ENCODE measurements around the gene SAFB2. TPM values are rescaled to one million over a fixed set of nuclear protein-coding genes. Genes with fewer than 3 reads are reported as not detected.

The SAFB2 gene
- total RNA-seq, 4 donors from 2014 or later: 13.7 to 19.8 (median 18.4) TPM

- TF ChIP-seq, protein P1, sequence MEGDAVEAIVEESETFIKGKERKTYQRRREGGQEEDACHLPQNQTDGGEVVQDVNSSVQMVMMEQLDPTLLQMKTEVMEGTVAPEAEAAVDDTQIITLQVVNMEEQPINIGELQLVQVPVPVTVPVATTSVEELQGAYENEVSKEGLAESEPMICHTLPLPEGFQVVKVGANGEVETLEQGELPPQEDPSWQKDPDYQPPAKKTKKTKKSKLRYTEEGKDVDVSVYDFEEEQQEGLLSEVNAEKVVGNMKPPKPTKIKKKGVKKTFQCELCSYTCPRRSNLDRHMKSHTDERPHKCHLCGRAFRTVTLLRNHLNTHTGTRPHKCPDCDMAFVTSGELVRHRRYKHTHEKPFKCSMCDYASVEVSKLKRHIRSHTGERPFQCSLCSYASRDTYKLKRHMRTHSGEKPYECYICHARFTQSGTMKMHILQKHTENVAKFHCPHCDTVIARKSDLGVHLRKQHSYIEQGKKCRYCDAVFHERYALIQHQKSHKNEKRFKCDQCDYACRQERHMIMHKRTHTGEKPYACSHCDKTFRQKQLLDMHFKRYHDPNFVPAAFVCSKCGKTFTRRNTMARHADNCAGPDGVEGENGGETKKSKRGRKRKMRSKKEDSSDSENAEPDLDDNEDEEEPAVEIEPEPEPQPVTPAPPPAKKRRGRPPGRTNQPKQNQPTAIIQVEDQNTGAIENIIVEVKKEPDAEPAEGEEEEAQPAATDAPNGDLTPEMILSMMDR (IDR thresholded peaks at IDR 0.05 in 4 of 5, conservative IDR thresholded peaks at IDR 0.05 in 1 of 5): no peak
- TF ChIP-seq POLR2A (IDR thresholded peaks at IDR 0.05): no peak
- DNase-seq (no peak), ATAC-seq (peak; percentile 12 to 13)
- Histone ChIP-seq H3K27ac (peak overlapping the region; percentile 96 to 98 (median 98)), H3K36me3 (peaks cover 0 to 50% of the 10 kb centered on the region in 2 donors), H3K9me3 (no peaks in the 10 kb centered on the region), H3K27me3 (no peaks in the 10 kb centered on the region), H3K4me1 (peaks cover 59 to 65% of the 10 kb centered on the region in 2 donors), H3K4me3 (peak overlapping the region; percentile 79 to 91 (median 82))
- intact Hi-C loops (cut with DNase I; ENCODE audit: low total_unique reads): loop anchor here (1.0 to 10.0 kb wide), 5 partner anchors 57 to 751 kb away; partner anchors contain the start of genes ALKBH7, CATSPERD, DUS3L and LONP1
- in situ Hi-C loops (cut with MboI; ENCODE audit: low sequenced_read_pairs in 4 of 4): loop anchor here in 2 of 4 donors (10.0 kb wide), 2 partner anchors 51 to 61 kb away; partner anchors contain the start of genes HSD11B1L (in 1 of the 2) and MICOS13 (in 1 of the 2)
These were observed 931 bp upstream of the SAFB2 start for GRCh38 chr19:5623397-5624017.

- peak overlapping the region; percentile 79 to 95 (median 82) for H3K4me3 ChIP-seq
- no peak for TF ChIP-seq POLR2A (IDR thresholded peaks at IDR 0.05)
- TF ChIP-seq, protein P1 (IDR thresholded peaks at IDR 0.05 in 4 of 5, conservative IDR thresholded peaks at IDR 0.05 in 1 of 5): no peak
- peaks cover 60 to 63% of the 10 kb centered on the region in 2 donors for H3K4me1 ChIP-seq
- no peaks in the 10 kb centered on the region for H3K9me3 ChIP-seq
- H3K27ac ChIP-seq: peak overlapping the region; percentile 96 to 98 (median 98)
- H3K27me3 ChIP-seq: no peaks in the 10 kb centered on the region
- intact Hi-C loops (cut with DNase I; ENCODE audit: low total_unique reads) (loop anchor here (2.0 to 10.0 kb wide), 4 partner anchors 99 to 753 kb away; partner anchors contain the start of genes ALKBH7, CATSPERD, DUS3L and LONP1), in situ Hi-C loops (cut with MboI; ENCODE audit: low sequenced_read_pairs in 4 of 4) (loop anchor here in 2 of 4 donors (10.0 kb wide), 2 partner anchors 53 to 63 kb away; partner anchors contain the start of genes HSD11B1L (in 1 of the 2) and MICOS13 (in 1 of the 2))
- H3K36me3 ChIP-seq: peaks cover 0 to 47% of the 10 kb centered on the region in 2 donors
- ATAC-seq (peak in 1 of 2 donors; percentile 0), DNase-seq (peak in 1 of 2 donors; percentile 45)
These were observed 571 bp downstream of the SAFB2 start for GRCh38 chr19:5621945-5622464.

- DNase-seq (peak in 1 of 2 donors; percentile 30), ATAC-seq (no peak)
- Histone ChIP-seq H3K4me1 (peaks cover 60 to 61% of the 10 kb centered on the region in 2 donors), H3K27me3 (no peaks in the 10 kb centered on the region), H3K36me3 (peaks cover 0 to 41% of the 10 kb centered on the region in 2 donors), H3K9me3 (no peaks in the 10 kb centered on the region), H3K27ac (peak overlapping the region; percentile 96 to 98 (median 98)), H3K4me3 (peak overlapping the region; percentile 79 to 95 (median 82))
- TF ChIP-seq, protein P1 (IDR thresholded peaks at IDR 0.05 in 4 of 5, conservative IDR thresholded peaks at IDR 0.05 in 1 of 5): no peak
- no peak for TF ChIP-seq POLR2A (IDR thresholded peaks at IDR 0.05)
- intact Hi-C loops (cut with DNase I; ENCODE audit: low total_unique reads) (loop anchor here (5.0 to 10.0 kb wide), 3 partner anchors 171 to 753 kb away; partner anchors contain the start of genes ALKBH7, DUS3L, PSPN and RANBP3), in situ Hi-C loops (cut with MboI; ENCODE audit: low sequenced_read_pairs in 4 of 4) (loop anchor here in 2 of 4 donors (10.0 kb wide), 2 partner anchors 53 to 63 kb away; partner anchors contain the start of genes HSD11B1L (in 1 of the 2) and MICOS13 (in 1 of the 2))
These were observed 1.1 kb downstream of the SAFB2 start for GRCh38 chr19:5621311-5621944.

DNA sequence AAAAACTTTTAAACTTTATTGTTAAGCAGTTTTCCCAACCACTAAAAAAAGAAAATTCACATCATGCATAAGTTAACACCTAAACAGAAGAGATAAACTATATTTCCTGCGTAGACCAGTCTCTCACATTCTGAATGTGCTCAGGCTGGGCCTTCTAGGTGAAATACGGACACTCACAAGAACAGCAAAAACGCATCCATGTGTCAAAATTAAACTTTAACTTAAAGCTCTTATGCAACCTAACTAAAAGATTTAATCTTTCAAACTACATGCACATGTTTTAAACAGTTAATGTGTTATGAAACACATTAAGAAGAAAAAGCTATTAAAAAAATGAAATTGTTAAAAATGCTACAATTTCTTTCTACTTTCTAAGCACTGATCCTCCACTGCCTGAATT, 2.6 kb downstream of the SAFB2 start:
- intact Hi-C loops (cut with DNase I; ENCODE audit: low total_unique reads): loop anchor here (5.0 to 10.0 kb wide), 3 partner anchors 172 to 755 kb away; partner anchors contain the start of genes ALKBH7, DUS3L, PSPN and RANBP3
- H3K36me3 ChIP-seq: peaks cover 0 to 42% of the 10 kb centered on the region in 2 donors

More for the DNA sequence above, 2.6 kb downstream of the SAFB2 start:
- DNase-seq (no peak), ATAC-seq (no peak)
- in situ Hi-C loops (cut with MboI; ENCODE audit: low sequenced_read_pairs in 4 of 4): loop anchor here in 2 of 4 donors (10.0 kb wide), 2 partner anchors 55 to 65 kb away; partner anchors contain the start of genes HSD11B1L (in 1 of the 2) and MICOS13 (in 1 of the 2)
- Histone ChIP-seq H3K9me3 (no peaks in the 10 kb centered on the region), H3K4me3 (peak overlapping the region in 3 of 4 donors; percentile 9 to 95 (median 83)), H3K27me3 (no peaks in the 10 kb centered on the region), H3K27ac (peak overlapping the region in 3 of 4 donors; percentile 97 to 98 (median 98)), H3K4me1 (peaks cover 46 to 49% of the 10 kb centered on the region in 2 donors)
- TF ChIP-seq, protein P1 (IDR thresholded peaks at IDR 0.05 in 4 of 5, conservative IDR thresholded peaks at IDR 0.05 in 1 of 5): no peak
- TF ChIP-seq POLR2A (IDR thresholded peaks at IDR 0.05): no peak
